Measurements from ENCODE around the gene NXPE2.

The NXPE2 gene

DNA sequence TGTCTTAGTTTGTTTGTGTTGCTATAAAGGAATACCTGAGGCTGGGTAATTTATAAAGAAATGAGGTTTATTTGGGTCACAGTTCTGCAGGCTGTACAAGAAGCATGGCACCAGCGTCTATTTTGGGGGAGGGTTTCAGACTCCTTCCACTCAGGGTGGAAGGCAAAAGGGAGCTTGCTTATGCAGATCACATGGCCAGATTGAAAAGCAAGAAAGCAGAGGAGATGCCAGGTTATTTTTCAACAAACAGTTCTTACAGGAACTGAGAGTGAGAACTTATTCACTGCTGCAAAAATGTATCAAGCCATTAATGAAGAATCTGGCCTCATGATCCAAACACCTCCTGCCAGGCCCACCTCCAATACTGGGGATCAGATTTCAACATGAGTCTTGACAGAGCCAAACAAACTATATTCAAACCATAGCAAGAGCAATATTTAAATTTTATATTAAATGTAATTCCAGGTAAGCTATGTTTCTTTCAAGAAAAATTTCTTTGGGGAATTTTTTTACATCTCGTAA, 66.9 kb downstream of the NXPE2 start:
- no peaks in the 10 kb centered on the region for H3K9me3 ChIP-seq (ENCODE audit: insufficient read depth, low read length)
- no peak overlapping the region for H2AFZ ChIP-seq (ENCODE audit: low read depth, low read length, severe bottlenecking)
- H3K27ac ChIP-seq (ENCODE audit: low read depth, low read length), result no peak overlapping the region
- no peaks in the 10 kb centered on the region for H4K20me1 ChIP-seq (ENCODE audit: low read depth, low read length)
- no peak overlapping the region for H3K4me2 ChIP-seq (ENCODE audit: low read depth, low read length, poor library complexity, severe bottlenecking)
- TF ChIP-seq CTCF (IDR thresholded peaks at IDR 0.05; ENCODE audit: insufficient read depth, low read length, poor library complexity, severe bottlenecking) (no peak), EZH2phosphoT487 (conservative IDR thresholded peaks at IDR 0.05; ENCODE audit: low read length) (no peak)
- no peaks in the 10 kb centered on the region for H3K79me2 ChIP-seq (ENCODE audit: insufficient read depth, low read length)
- H3F3A ChIP-seq (ENCODE audit: insufficient read depth), result no peaks in the 10 kb centered on the region
- H3K9me2 ChIP-seq (replicated peaks; ENCODE audit: insufficient read depth, low read length), result no peaks in the 10 kb centered on the region
- H3K36me3 ChIP-seq (ENCODE audit: low read length), result no peaks in the 10 kb centered on the region
- no peak overlapping the region for H3K9ac ChIP-seq (ENCODE audit: low read length)
- no peaks in the 10 kb centered on the region for H3K27me3 ChIP-seq (ENCODE audit: low read length)
- H3K4me3 ChIP-seq (ENCODE audit: insufficient read depth, low read length, poor library complexity, severe bottlenecking), result no peak overlapping the region

- no peaks in the 10 kb centered on the region for H3K36me3 ChIP-seq (ENCODE audit: low read length)
- H3K4me2 ChIP-seq (ENCODE audit: low read depth, low read length, poor library complexity, severe bottlenecking), result no peak overlapping the region
- no peaks in the 10 kb centered on the region for H3K9me3 ChIP-seq (ENCODE audit: insufficient read depth, low read length)
- H3K4me3 ChIP-seq (ENCODE audit: insufficient read depth, low read length, poor library complexity, severe bottlenecking), result no peak overlapping the region
- no peaks in the 10 kb centered on the region for H3F3A ChIP-seq (ENCODE audit: insufficient read depth)
- no peak overlapping the region for H3K9ac ChIP-seq (ENCODE audit: low read length)
- no peak for TF ChIP-seq CTCF (IDR thresholded peaks at IDR 0.05; ENCODE audit: insufficient read depth, low read length, poor library complexity, severe bottlenecking)
- TF ChIP-seq EZH2phosphoT487 (conservative IDR thresholded peaks at IDR 0.05; ENCODE audit: low read length), result no peak
- no peaks in the 10 kb centered on the region for H3K9me2 ChIP-seq (replicated peaks; ENCODE audit: insufficient read depth, low read length)
- H3K27me3 ChIP-seq (ENCODE audit: low read length), result no peaks in the 10 kb centered on the region
- no peaks in the 10 kb centered on the region for H4K20me1 ChIP-seq (ENCODE audit: low read depth, low read length)
- H2AFZ ChIP-seq (ENCODE audit: low read depth, low read length, severe bottlenecking), result no peak overlapping the region
- H3K79me2 ChIP-seq (ENCODE audit: insufficient read depth, low read length), result no peaks in the 10 kb centered on the region
- H3K27ac ChIP-seq (ENCODE audit: low read depth, low read length), result no peak overlapping the region
Measured at GRCh38 chr11:114746013-114746412, 67.7 kb downstream of the NXPE2 start.
